ENCODE data around the gene NEXN. TPM values are rescaled to one million over a fixed set of nuclear protein-coding genes. Genes with fewer than 3 reads are reported as not detected.

Gene NEXN
- total and polyA plus RNA-seq, 10 donors: 3.4 to 9.9 (median 6.1) TPM

DNA sequence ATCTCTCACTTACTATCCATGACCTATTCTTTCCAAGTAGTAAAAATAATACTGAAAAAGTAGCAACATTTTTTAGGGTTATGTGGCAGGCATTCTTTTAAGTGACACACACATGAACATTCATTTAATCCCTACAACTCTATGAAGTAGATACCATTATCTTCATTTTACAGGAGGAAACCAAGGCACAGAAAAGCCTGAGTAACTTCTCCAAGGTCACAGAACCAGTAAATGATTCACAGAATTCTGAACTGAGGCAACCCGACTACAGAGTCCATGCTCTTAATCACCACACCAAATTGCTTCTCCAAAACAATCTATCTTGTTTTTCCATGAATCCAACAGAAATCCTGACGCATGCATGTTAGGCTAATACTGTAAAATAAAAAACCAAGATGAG, 73.0 kb downstream of the NEXN start:
- no peak for DNase-seq
- Histone ChIP-seq H3K4me1 (no peaks in the 10 kb centered on the region), H3K4me3 (no peak overlapping the region), H3K27me3 (replicated peaks in 1 of 7) (no peaks in the 10 kb centered on the region), H3K9me3 (no peaks in the 10 kb centered on the region), H3K36me3 (peaks cover 17 to 100% (median 97%) of the 10 kb centered on the region in 6 donors), H3K27ac (no peak overlapping the region)
- TF ChIP-seq CTCF (IDR thresholded peaks at IDR 0.05 in 8 of 11, conservative IDR thresholded peaks at IDR 0.05 in 3 of 11) (no peak), POLR2AphosphoS5 (IDR thresholded peaks at IDR 0.05) (no peak), POLR2A (IDR thresholded peaks at IDR 0.05) (no peak)
- intact Hi-C loops (cut with DNase I; ENCODE audit: low total_unique reads): loop anchor here (5.0 to 10.0 kb wide), 2 partner anchors 161 to 247 kb away; no protein-coding TSS in a partner anchor
- 92 to 99% (median 93%) methylated on average over 2 of the region's 2 CpGs for WGBS, 5 donors

DNA sequence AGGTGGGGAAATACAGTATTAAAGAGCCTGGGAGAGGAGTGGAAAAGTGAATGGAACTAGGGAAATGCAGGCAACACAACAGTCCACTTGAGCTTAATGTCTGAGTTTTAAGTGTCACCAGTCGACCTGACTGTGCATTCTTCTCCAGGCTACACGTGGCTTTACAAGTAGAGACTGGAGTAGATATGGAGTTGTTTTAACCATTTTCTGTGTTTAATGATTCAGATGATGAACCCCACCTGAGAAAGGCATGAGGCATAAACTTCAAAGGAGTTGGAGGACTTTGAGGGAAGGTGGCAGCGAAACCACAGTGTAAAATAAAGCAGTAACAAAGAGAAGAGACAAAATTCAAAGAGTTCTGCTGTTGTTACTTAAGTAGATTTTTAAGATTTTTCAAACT, 77.9 kb downstream of the NEXN start:
- 72 to 90% (median 87%) methylated on average over 3 of the region's 3 CpGs for WGBS, 5 donors
- TF ChIP-seq POLR2A (IDR thresholded peaks at IDR 0.05) (no peak), CTCF (IDR thresholded peaks at IDR 0.05 in 8 of 11, conservative IDR thresholded peaks at IDR 0.05 in 3 of 11) (no peak), POLR2AphosphoS5 (IDR thresholded peaks at IDR 0.05) (no peak)
- Histone ChIP-seq H3K27me3 (replicated peaks in 1 of 7) (no peaks in the 10 kb centered on the region), H3K36me3 (peaks cover 13 to 100% (median 84%) of the 10 kb centered on the region in 6 donors), H3K27ac (no peak overlapping the region), H3K4me1 (peaks cover 14 to 45% (median 35%) of the 10 kb centered on the region in 6 donors), H3K4me3 (no peak overlapping the region), H3K9me3 (no peaks in the 10 kb centered on the region)
- no peak for DNase-seq
- intact Hi-C loops (cut with DNase I; ENCODE audit: low total_unique reads): loop anchor here (10.0 kb wide), 1 partner anchor 251 kb away; no protein-coding TSS in a partner anchor

GRCh38 chr1:77970192-77970591, 81.8 kb downstream of the NEXN start:
- Histone ChIP-seq H3K27ac (no peak overlapping the region), H3K9me3 (no peaks in the 10 kb centered on the region), H3K4me1 (peaks cover 37 to 84% (median 73%) of the 10 kb centered on the region in 6 donors), H3K27me3 (replicated peaks in 1 of 7) (no peaks in the 10 kb centered on the region), H3K36me3 (peaks cover 0 to 97% (median 48%) of the 10 kb centered on the region in 6 donors), H3K4me3 (no peak overlapping the region)
- intact Hi-C loops (cut with DNase I; ENCODE audit: low total_unique reads): no loop called here
- no peak for DNase-seq
- 81 to 96% (median 88%) methylated on average over 1 of the region's 1 CpG for WGBS, 5 donors
- TF ChIP-seq POLR2A (IDR thresholded peaks at IDR 0.05): no peak
- TF ChIP-seq POLR2AphosphoS5 (IDR thresholded peaks at IDR 0.05): no peak
- TF ChIP-seq CTCF (IDR thresholded peaks at IDR 0.05 in 8 of 11, conservative IDR thresholded peaks at IDR 0.05 in 3 of 11): no peak

- Histone ChIP-seq H3K4me3 (no peak overlapping the region), H3K27me3 (replicated peaks in 1 of 7) (no peaks in the 10 kb centered on the region), H3K4me1 (peaks cover 55 to 100% (median 91%) of the 10 kb centered on the region in 6 donors), H3K27ac (no peak overlapping the region), H3K9me3 (no peaks in the 10 kb centered on the region), H3K36me3 (peaks cover 0 to 88% (median 29%) of the 10 kb centered on the region in 6 donors)
- TF ChIP-seq POLR2A (IDR thresholded peaks at IDR 0.05) (no peak), POLR2AphosphoS5 (IDR thresholded peaks at IDR 0.05) (no peak), CTCF (IDR thresholded peaks at IDR 0.05 in 8 of 11, conservative IDR thresholded peaks at IDR 0.05 in 3 of 11) (no peak)
- WGBS, 5 donors: 78 to 95% (median 87%) methylated on average over 3 of the region's 3 CpGs
- no peak for DNase-seq
- intact Hi-C loops (cut with DNase I; ENCODE audit: low total_unique reads): no loop called here
Measured at GRCh38 chr1:77972080-77972479, 83.7 kb downstream of the NEXN start.
